ENCODE data around the gene SCFD2.
"Not testable (repeated sequence)": the region's sequence is repeated elsewhere in the genome, so short reads cannot be mapped to it uniquely, and the experiment has no call there.

The SCFD2 gene

GRCh38 chr4:53365486-53366300, at the start of gene SCFD2:
TSS of gene SCFD2 (minus strand) at chr4:53366061.
- peak; percentile 96 for DNase-seq

DNA sequence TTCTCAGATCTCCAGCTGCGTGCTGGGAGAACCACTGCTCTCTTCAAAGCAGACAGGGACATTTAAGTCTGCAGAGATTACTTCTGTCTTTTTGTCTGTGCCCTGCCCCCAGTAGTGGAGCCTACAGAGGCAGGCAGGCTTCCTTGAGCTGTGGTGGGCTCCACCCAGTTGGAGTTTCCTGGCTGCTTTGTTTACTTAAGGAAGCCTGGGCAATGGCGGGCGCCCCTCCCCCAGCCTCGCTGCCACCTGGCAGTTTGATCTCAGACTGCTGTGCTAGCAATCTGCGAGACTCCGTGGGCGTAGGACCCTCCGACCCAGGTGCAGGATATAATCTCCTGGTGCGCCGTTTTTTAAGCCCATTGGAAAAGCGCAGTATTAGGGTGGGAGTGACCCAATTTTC, 43.6 kb upstream of the SCFD2 start:
- not testable (repeated sequence) for DNase-seq

GRCh38 chr4:53380221-53380620, 14.4 kb upstream of the SCFD2 start:
- no peak for DNase-seq

GRCh38 chr4:53378171-53378482, 12.3 kb upstream of the SCFD2 start:
- no peak for DNase-seq

DNA sequence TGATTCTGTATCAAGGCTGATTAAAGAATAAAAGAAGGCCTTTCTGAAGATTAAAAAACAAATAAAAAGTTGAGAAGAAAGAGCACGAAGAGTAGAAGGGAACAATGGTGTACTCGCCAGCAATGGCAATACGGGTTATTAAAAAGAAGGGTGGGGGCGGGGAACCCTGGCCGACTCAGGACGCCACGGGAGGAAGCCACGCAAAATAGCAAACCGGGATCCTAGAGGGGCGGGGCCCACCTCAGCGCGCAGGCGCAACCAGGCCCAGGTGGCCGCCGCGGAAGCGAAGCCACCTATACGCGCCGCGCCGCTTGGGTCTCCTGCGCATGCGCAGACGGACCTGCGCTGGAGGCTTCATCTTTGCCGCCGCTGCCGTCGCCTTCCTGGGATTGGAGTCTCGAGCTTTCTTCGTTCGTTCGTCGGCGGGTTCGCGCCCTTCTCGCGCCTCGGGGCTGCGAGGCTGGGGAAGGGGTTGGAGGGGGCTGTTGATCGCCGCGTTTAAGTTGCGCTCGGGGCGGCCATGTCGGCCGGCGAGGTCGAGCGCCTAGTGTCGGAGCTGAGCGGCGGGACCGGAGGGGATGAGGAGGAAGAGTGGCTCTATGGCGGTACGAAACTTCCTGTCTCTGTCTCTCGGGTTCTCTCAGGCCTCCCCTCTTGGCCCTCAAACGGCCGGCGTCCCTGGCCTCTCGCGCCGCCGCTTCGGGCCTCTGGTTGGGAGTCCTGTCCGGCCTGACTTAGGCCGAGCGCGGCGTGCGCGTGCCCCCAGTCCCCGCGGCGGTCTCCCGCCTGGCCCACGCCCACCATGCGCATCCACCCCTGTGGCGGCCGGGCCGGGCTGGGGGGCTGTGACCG, 11.7 kb upstream of the SCFD2 start, which contains the start of gene FIP1L1:
TSS of gene FIP1L1 (plus strand) at position 323 of the 852 bp plus-strand sequence. CDS start at position 521, 198 bp downstream.
- DNase-seq: peak; percentile 79

- DNase-seq: no peak
Measured at GRCh38 chr4:53376900-53377299, 11.0 kb upstream of the SCFD2 start.

- no peak for DNase-seq
Measured at GRCh38 chr4:53374777-53375258, 9.0 kb upstream of the SCFD2 start.

- DNase-seq: no peak
Measured at GRCh38 chr4:53371843-53372521, 6.1 kb upstream of the SCFD2 start.

GRCh38 chr4:53371049-53371448, 5.2 kb upstream of the SCFD2 start:
- no peak for DNase-seq

- no peak for DNase-seq
Measured at GRCh38 chr4:53367721-53368120, 1.9 kb upstream of the SCFD2 start.

GRCh38 chr4:53366301-53366716, 448 bp upstream of the SCFD2 start:
- DNase-seq: no peak

- DNase-seq: no peak
Measured at GRCh38 chr4:53365121-53365485, 758 bp downstream of the SCFD2 start.

DNA sequence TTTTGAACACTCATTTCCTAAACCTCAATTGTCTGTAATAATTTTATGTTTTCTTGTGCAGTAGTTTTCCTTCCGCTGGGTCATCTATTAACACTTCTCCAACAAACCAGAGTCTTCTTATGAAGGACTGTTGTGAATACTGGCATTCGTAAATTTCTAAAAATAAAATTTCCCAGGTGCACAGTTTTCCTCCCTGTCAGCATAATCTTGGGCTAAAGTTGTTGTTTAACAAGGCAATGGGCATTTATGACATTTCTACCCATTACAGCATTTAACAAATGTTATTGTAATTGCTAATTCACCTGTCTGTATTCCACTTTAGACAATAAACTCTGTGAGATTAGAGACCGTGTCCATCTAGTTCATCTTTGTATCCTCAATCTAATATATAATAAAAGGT, 1.2 kb downstream of the SCFD2 start:
- no peak for DNase-seq

GRCh38 chr4:53362093-53362492, 3.8 kb downstream of the SCFD2 start:
- DNase-seq: no peak

DNA sequence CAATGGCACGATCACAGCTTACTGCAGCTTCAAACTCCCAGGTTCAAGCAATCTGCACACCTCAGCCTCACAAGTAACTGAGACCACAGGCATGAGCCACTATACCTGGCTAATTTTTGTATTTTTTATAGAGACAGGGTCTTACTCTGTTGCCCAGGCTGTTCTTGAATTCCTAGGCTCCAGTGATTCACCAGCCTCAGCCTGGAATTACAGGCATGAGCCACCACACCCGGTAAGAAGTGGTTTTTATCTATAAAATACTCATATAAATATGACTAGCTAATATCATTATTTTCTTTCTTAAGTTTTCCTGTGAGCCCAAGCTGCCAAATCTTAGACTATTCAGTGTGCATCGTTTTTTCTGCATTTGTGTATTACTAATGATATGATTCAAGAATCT, 4.4 kb downstream of the SCFD2 start:
- DNase-seq: peak; percentile 10

- DNase-seq: no peak
Measured at GRCh38 chr4:53355930-53356521, 9.8 kb downstream of the SCFD2 start.

- DNase-seq: no peak
Measured at GRCh38 chr4:53354012-53354722, 11.7 kb downstream of the SCFD2 start.

- no peak for DNase-seq
Measured at GRCh38 chr4:53349091-53349491, 16.8 kb downstream of the SCFD2 start.

DNA sequence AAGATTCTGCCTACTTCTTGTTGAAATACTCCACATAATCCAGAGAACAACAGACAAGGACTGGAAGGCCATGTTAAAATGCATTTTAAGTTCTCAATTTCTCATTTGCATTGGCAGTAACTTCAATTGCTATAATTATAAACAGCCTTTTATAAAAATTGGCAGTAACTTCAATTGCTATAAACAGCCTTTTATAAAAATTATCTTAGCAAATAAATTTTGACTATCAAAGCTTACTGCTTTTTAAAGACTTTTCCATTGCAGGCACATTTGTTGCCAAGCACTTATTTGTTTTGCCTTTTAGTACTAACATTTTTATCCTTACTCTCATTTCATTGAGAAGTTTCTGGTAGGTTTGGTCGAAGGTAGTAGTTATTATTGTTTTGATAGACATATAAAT, 17.8 kb downstream of the SCFD2 start:
- no peak for DNase-seq

- DNase-seq: peak; percentile 77
Measured at GRCh38 chr4:53346920-53347852, 18.7 kb downstream of the SCFD2 start.

- not testable (repeated sequence) for DNase-seq
Measured at GRCh38 chr4:53346392-53346791, 19.5 kb downstream of the SCFD2 start.

Measured in NCI-H226 (cell line).